ENCODE measurements around the gene EFCC1. TPM values are rescaled to one million over a fixed set of nuclear protein-coding genes. Genes with fewer than 3 reads are reported as not detected.

The EFCC1 gene
- total RNA-seq, 2 experiments from 2014 or later, result 0.22 to 0.25 TPM

- no peaks in the 10 kb centered on the region for H3K9me3 ChIP-seq (ENCODE audit: control insufficient read depth in 1 of 2, insufficient read depth in 1 of 2, low read length in 2 of 2)
- H3K27me3 ChIP-seq (ENCODE audit: control insufficient read depth in 1 of 2, insufficient read depth in 2 of 2, low read length in 2 of 2), result peaks cover 5 to 7% of the 10 kb centered on the region in 2 experiments
- H3K4me1 Mint-ChIP-seq (ENCODE audit: low read depth), result peaks cover 23% of the 10 kb centered on the region
- CTCF ChIA-PET, result interaction anchor here (1.2 to 2.0 kb wide), 3 partner anchors 8 to 238 kb away, joined by 3 to 5 read pairs (median 3); no protein-coding TSS in a partner anchor
- no peak overlapping the region for H3K4me3 Mint-ChIP-seq
- H3K27ac Mint-ChIP-seq, result no peak overlapping the region
- DNase-seq (no peak), ATAC-seq (ENCODE audit: poor library complexity) (no peak)
- TF ChIP-seq CTCF (IDR thresholded peaks at IDR 0.05), result no peak
- H3K27me3 Mint-ChIP-seq, result peaks cover 7% of the 10 kb centered on the region
- H3K36me3 ChIP-seq (ENCODE audit: insufficient read depth, low read length), result no peaks in the 10 kb centered on the region
- peaks cover 28% of the 10 kb centered on the region for H3K4me1 ChIP-seq (ENCODE audit: insufficient read depth, low read length)
- H3K36me3 Mint-ChIP-seq (ENCODE audit: low read depth), result no peaks in the 10 kb centered on the region
- POLR2A ChIA-PET, result interaction anchor here (2.0 to 5.7 kb wide), 2 partner anchors 9 to 14 kb away, joined by 6 to 78 read pairs; partner anchors contain the start of gene CFAP92
- H3K9me3 Mint-ChIP-seq, result no peaks in the 10 kb centered on the region
- H3K4me3 ChIP-seq (ENCODE audit: low read length), result no peak overlapping the region
- intact Hi-C loops (cut with DNase I, micrococcal nuclease), result no loop called here
- no peak overlapping the region for H3K27ac ChIP-seq (ENCODE audit: low read depth in 1 of 2, low read length in 2 of 2)
Measured at GRCh38 chr3:129007792-129008191, 6.7 kb downstream of the EFCC1 start.

DNA sequence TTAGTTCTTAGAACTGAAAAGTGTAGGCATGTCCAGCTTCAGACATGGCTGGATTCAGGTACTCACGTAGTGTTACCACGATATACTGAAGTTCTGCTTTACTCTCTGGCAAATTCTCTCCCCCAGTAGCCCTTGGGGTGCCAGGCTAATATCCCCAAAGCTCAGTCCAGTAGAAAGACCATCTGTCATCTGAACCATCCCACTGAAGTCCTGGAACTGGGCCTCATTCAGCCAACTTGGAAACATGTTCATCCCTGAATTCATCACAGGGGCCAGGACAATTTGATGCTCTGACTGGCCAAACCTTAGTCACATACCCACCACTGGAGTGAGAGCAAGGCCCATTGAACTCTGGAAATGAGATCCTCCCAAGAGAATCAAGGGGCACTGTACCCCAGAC, 8.2 kb downstream of the EFCC1 start:
- CTCF ChIA-PET, result no interaction called here

DNA sequence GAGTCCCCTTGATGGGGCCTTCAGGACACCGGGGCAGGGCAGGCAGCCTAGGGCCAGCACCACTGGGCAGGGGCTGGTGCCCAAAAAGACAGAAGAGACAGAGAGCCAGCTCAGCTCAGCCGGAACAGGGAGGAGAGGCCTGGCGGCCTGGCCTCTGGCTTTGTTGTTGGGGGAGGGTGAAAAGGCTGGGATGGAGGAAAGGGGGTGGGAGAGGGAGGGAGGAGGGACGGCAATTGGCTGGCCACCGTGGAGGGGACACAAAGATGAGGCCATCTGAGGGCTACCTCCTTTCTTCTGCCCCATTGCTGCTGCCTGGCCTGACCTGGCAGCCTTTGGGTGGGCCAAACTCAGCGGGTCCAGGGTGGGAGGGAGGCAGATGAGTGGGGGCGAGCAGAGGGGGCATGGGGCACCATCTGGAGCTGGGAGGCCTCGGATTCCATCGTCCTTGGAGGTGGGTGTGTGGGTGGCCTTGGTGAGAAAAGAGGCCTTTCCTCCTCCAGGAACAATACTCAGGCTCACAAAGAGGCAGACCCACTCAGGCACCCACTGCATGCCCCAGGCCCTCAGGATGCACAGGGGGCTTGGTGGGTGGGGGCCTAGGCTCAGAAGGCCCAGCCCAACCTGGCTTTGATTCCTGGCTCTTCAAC, 9.3 kb downstream of the EFCC1 start:
- no peaks in the 10 kb centered on the region for H3K27me3 Mint-ChIP-seq
- H3K4me1 ChIP-seq (ENCODE audit: insufficient read depth, low read length), result peaks cover 18% of the 10 kb centered on the region
- H3K36me3 ChIP-seq (ENCODE audit: insufficient read depth, low read length), result no peaks in the 10 kb centered on the region
- POLR2A ChIA-PET, result no interaction called here
- intact Hi-C loops (cut with DNase I, micrococcal nuclease), result no loop called here
- H3K27ac ChIP-seq (ENCODE audit: low read depth in 1 of 2, low read length in 2 of 2), result no peak overlapping the region
- no peak overlapping the region for H3K27ac Mint-ChIP-seq
- H3K4me1 Mint-ChIP-seq (ENCODE audit: low read depth), result peaks cover 20% of the 10 kb centered on the region
- CTCF ChIA-PET, result interaction anchor here (7.6 kb wide), 1 partner anchor 17 kb away, joined by 56 read pairs; no protein-coding TSS in a partner anchor
- no peak for ATAC-seq (ENCODE audit: poor library complexity)
- no peak for DNase-seq
- H3K9me3 ChIP-seq (ENCODE audit: control insufficient read depth in 1 of 2, insufficient read depth in 1 of 2, low read length in 2 of 2), result no peaks in the 10 kb centered on the region
- no peak overlapping the region for H3K4me3 Mint-ChIP-seq
- H3K9me3 Mint-ChIP-seq, result no peaks in the 10 kb centered on the region
- no peak for TF ChIP-seq CTCF (IDR thresholded peaks at IDR 0.05)
- H3K4me3 ChIP-seq (ENCODE audit: low read length), result no peak overlapping the region
- H3K27me3 ChIP-seq (ENCODE audit: control insufficient read depth in 1 of 2, insufficient read depth in 2 of 2, low read length in 2 of 2), result no peaks in the 10 kb centered on the region
- no peaks in the 10 kb centered on the region for H3K36me3 Mint-ChIP-seq (ENCODE audit: low read depth)

More for the DNA sequence above, 8.2 kb downstream of the EFCC1 start:
- H3K27ac Mint-ChIP-seq, result no peak overlapping the region
- no peaks in the 10 kb centered on the region for H3K36me3 Mint-ChIP-seq (ENCODE audit: low read depth)
- intact Hi-C loops (cut with DNase I, micrococcal nuclease), result no loop called here
- Histone ChIP-seq H3K27me3 (ENCODE audit: control insufficient read depth in 1 of 2, insufficient read depth in 2 of 2, low read length in 2 of 2) (no peaks in the 10 kb centered on the region), H3K36me3 (ENCODE audit: insufficient read depth, low read length) (no peaks in the 10 kb centered on the region), H3K9me3 (ENCODE audit: control insufficient read depth in 1 of 2, insufficient read depth in 1 of 2, low read length in 2 of 2) (no peaks in the 10 kb centered on the region), H3K4me1 (ENCODE audit: insufficient read depth, low read length) (peaks cover 17% of the 10 kb centered on the region), H3K4me3 (ENCODE audit: low read length) (no peak overlapping the region), H3K27ac (ENCODE audit: low read depth in 1 of 2, low read length in 2 of 2) (no peak overlapping the region)
- no peak for TF ChIP-seq CTCF (IDR thresholded peaks at IDR 0.05)
- H3K9me3 Mint-ChIP-seq, result no peaks in the 10 kb centered on the region
- POLR2A ChIA-PET, result interaction anchor here (0.8 to 2.0 kb wide), 2 partner anchors 15 to 18 kb away, joined by 3 to 6 read pairs; partner anchors contain the start of gene CFAP92
- DNase-seq (no peak), ATAC-seq (ENCODE audit: poor library complexity) (no peak)
- H3K4me3 Mint-ChIP-seq, result no peak overlapping the region
- H3K27me3 Mint-ChIP-seq, result no peaks in the 10 kb centered on the region
- H3K4me1 Mint-ChIP-seq (ENCODE audit: low read depth), result peaks cover 16% of the 10 kb centered on the region
